Measurements from ENCODE around the gene KRTAP29-1.

DNA sequence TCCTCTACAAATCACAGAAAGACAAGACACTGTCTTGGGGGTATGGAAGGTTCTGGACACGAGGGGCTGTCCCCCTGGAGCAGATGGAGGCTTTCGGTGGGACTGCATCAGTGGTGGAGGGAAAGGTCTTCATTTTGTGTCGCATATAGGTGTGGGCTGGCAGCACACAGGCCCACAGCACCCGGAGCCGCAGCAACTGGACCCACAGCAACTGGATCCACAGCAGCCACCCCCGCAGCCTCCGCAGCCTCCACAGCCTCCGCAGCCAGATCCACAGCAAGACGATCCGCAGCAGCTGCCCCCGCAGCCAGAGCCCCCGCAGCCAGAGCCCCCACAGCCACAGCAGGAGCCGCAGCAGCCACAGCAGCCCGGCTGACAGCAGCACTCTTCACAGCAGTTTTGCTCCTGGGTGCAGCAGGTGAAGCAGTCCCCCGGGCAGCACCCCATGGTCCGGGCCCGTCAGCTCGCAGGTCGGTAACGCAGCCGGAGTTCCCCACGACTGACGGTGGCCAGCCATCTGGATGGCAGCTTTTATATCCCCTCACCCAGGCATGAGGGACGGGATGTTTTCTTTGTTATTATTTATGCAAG is 12.6 kb upstream of the KRTAP29-1 start, which contains the start of gene KRTAP17-1:
- TF ChIP-seq FOXJ3 (CRISPR knock-in tag; IDR thresholded peaks at IDR 0.05; ENCODE audit: borderline replicate concordance) (no peak), NR2C2 (CRISPR knock-in tag; IDR thresholded peaks at IDR 0.05) (no peak), NFYB (CRISPR knock-in tag; conservative IDR thresholded peaks at IDR 0.05; ENCODE audit: low read depth) (no peak)
- TF ChIP-seq, protein P1, sequence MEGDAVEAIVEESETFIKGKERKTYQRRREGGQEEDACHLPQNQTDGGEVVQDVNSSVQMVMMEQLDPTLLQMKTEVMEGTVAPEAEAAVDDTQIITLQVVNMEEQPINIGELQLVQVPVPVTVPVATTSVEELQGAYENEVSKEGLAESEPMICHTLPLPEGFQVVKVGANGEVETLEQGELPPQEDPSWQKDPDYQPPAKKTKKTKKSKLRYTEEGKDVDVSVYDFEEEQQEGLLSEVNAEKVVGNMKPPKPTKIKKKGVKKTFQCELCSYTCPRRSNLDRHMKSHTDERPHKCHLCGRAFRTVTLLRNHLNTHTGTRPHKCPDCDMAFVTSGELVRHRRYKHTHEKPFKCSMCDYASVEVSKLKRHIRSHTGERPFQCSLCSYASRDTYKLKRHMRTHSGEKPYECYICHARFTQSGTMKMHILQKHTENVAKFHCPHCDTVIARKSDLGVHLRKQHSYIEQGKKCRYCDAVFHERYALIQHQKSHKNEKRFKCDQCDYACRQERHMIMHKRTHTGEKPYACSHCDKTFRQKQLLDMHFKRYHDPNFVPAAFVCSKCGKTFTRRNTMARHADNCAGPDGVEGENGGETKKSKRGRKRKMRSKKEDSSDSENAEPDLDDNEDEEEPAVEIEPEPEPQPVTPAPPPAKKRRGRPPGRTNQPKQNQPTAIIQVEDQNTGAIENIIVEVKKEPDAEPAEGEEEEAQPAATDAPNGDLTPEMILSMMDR (IDR thresholded peaks at IDR 0.05), result no peak
- TF ChIP-seq, protein P2, sequence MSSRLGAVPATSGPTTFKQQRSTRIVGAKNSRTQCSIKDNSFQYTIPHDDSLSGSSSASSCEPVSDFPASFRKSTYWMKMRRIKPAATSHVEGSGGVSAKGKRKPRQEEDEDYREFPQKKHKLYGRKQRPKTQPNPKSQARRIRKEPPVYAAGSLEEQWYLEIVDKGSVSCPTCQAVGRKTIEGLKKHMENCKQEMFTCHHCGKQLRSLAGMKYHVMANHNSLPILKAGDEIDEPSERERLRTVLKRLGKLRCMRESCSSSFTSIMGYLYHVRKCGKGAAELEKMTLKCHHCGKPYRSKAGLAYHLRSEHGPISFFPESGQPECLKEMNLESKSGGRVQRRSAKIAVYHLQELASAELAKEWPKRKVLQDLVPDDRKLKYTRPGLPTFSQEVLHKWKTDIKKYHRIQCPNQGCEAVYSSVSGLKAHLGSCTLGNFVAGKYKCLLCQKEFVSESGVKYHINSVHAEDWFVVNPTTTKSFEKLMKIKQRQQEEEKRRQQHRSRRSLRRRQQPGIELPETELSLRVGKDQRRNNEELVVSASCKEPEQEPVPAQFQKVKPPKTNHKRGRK (CRISPR knock-in tag; IDR thresholded peaks at IDR 0.05; ENCODE audit: borderline replicate concordance), result no peak

All from WTC11 (cell line).